Measurements from ENCODE around the gene TOMM22.

GRCh38 chr22:38716271-38716670, 34.5 kb downstream of the TOMM22 start:
- no peak for TF ChIP-seq POLR2A (IDR thresholded peaks at IDR 0.05; ENCODE audit: extremely low read depth, insufficient read length)
- TF ChIP-seq, protein P1, sequence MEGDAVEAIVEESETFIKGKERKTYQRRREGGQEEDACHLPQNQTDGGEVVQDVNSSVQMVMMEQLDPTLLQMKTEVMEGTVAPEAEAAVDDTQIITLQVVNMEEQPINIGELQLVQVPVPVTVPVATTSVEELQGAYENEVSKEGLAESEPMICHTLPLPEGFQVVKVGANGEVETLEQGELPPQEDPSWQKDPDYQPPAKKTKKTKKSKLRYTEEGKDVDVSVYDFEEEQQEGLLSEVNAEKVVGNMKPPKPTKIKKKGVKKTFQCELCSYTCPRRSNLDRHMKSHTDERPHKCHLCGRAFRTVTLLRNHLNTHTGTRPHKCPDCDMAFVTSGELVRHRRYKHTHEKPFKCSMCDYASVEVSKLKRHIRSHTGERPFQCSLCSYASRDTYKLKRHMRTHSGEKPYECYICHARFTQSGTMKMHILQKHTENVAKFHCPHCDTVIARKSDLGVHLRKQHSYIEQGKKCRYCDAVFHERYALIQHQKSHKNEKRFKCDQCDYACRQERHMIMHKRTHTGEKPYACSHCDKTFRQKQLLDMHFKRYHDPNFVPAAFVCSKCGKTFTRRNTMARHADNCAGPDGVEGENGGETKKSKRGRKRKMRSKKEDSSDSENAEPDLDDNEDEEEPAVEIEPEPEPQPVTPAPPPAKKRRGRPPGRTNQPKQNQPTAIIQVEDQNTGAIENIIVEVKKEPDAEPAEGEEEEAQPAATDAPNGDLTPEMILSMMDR (IDR thresholded peaks at IDR 0.05; ENCODE audit: low read depth, low read length): no peak
